Fibroblast of skin of left biceps (primary cell): Measurements from ENCODE around the gene SHISAL1.
"Not testable (repeated sequence)": the region's sequence is repeated elsewhere in the genome, so short reads cannot be mapped to it uniquely, and the experiment has no call there.

ENCODE experiments used
- DNase-seq, 2 experiments: peaks; one replicate each; pipeline ENCODE4 v3.0.0-alpha.2; 2013; ENCODE audit warnings: low read depth in 2 of 2

SHISAL1 gene

DNA sequence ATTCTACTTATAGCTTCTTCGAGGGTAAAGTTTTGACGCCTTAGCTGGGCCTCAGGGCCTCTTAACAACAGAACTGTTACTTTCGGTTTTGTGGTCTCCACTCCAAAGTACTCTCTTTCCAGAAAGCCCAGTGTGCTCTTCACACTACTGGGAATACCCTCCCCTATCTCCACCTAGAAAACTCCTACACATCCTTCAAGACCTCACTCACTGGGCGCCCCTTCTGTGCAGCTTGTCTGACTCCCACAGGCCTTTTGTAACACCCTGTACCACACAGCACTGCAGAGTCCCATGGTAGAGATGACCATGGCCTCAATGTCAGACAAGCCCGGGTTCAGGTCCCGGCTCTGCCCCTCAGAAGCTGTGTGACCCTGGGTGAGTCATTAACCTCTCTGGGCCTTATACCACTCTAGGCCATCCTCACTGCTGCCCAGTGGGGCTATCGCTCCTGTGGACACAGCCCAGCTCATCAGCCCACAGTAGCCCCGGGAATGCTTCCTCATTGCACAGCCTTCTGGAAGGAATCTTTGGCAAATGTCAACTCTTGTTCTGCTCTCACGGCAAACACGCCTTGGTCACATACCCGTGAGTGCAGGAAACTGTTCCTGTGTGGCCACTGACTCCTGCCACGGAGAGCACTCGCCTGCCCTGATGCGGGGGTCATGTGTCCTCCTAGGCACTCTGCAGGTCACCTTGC lies 51.4 kb downstream of the SHISAL1 start:
- DNase-seq = no peak

DNA sequence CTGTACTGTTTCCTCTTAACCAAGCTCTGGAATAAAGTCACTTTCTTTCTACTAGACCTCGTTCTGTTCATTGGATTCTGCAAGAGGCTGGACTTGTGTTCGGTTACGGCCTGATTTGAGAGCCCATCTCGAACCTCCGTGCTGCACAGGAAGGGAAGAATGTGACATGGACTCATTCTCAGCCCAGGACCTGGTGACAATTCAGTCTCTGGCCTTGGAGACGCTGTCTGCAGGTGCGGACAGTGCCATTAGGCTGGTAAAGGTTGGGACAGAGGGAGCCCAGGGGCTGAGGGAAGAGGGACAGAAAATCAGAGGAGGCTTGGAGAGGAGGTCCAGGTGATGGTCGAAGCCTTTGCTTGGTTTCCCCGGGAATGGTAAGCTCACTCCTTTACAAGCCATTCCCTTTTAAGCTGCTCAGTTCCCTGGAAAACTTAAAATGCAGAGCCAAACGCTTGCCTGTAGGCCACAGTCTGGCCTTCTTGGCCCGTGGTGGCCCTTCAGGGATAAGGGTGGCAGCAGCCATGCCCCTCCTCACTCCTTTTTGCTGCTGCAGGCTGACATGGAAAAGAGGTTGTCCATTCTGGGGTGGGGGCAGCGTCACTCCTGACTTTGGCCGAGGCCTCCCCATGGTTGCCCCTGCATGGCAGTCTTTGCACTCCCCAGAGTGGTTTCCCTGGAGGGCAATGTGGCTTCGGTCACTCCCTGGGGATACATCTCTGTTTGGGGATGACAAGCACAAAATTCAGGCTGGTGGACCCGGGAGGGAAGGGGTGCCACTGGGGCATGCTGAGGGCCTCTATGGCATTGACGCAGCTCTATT lies 52.3 kb downstream of the SHISAL1 start:
- no peak for DNase-seq

DNA sequence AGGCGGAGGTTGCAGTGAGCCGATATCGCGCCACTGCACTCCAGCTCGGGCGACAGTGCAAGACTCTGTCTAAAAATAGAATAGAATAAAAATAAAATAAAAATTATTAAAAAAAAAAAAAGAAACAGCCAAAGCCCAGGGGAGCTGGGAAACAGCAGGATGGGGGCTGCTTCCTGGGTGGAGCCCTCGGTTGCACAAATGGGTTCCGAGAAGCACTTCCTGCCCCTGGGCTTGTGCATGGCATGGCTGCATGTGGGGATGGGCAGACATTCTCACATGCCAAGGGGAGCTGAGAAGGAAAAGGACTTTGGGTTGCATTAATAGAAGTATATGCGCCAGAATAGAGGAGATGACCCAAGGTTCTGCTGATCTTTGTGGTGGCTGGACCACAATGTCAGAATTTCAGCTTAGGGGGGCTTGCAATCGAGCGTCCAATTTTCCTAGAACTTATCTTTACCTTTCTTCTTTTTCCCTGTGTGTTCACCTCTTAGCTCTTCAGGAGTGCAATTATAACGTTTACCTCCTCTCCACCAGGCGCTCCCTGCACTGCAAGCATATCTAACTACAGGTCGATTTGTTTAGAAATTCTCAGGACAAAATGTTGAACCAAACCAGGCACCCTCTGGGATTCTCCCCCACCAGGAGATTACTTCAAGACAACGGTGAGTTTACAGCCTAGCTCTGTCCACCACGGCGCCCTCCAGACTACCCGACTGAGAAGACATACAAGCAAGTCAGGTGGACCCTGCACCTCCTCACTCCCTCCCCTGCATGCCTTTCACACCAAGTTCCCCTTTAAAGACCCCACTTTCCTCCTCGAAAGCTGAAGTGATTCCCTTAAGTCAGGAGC lies 53.2 kb downstream of the SHISAL1 start:
- DNase-seq = no peak

GRCh38 chr22:44256556-44257485 lies 55.9 kb downstream of the SHISAL1 start:
- no peak for DNase-seq

DNA sequence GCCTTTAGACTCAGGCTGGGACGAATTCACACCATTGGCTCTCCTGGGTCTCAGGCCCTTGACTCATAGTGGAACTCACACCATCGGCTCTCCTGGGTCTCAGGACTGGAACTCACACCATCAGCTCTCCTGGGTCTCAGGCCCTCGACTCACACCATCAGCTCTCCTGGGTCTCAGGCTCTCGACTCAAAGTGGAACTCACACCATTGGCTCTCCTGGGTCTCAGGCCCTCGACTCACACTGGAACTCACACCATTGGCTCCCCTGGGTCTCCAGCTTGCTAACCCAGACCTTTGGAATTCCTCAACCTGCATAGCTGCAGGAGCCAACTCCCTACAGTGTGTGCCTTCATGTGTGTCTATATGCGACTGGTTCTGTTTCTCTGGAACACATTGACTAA lies 56.7 kb downstream of the SHISAL1 start:
- DNase-seq = no peak

GRCh38 chr22:44254811-44255210 lies 57.9 kb downstream of the SHISAL1 start:
- no peak for DNase-seq

DNA sequence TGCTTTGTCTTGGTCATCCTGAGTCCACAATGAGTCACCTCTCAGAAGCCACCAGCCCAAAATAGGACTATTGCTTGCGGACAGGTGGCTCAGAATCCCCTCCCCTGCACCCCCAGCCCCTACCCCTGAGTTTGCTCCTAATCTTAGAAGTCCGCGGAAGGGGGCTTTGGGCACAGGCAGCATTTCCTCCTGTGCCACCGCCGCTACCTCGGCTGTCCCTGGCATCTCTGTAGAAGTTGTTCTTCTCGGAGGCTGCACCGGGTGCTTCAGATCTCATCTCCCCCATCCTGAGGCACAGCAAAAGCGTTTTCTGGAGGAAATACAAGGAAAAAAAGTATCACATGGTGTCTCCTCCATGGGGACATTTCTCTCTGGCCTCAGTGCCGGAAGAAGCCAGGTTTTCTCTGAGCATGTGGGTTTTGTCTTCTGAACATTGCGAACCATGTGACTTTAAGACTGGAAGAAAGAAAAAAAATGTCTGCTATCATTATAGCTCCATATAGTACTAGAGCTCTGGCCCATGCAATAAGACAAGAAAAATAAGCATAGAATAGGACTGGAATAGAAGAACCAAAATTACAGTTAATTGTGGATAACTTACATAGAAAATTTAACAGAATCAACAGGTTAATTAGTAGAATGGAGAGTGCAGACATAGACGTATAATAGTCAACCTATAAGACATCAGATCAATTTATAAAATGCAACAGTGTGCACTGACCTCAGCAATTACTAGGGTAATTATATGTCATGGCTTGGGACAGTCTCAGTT lies 63.2 kb downstream of the SHISAL1 start:
- no peak for DNase-seq

GRCh38 chr22:44248926-44249325 lies 63.8 kb downstream of the SHISAL1 start:
- no peak for DNase-seq

DNA sequence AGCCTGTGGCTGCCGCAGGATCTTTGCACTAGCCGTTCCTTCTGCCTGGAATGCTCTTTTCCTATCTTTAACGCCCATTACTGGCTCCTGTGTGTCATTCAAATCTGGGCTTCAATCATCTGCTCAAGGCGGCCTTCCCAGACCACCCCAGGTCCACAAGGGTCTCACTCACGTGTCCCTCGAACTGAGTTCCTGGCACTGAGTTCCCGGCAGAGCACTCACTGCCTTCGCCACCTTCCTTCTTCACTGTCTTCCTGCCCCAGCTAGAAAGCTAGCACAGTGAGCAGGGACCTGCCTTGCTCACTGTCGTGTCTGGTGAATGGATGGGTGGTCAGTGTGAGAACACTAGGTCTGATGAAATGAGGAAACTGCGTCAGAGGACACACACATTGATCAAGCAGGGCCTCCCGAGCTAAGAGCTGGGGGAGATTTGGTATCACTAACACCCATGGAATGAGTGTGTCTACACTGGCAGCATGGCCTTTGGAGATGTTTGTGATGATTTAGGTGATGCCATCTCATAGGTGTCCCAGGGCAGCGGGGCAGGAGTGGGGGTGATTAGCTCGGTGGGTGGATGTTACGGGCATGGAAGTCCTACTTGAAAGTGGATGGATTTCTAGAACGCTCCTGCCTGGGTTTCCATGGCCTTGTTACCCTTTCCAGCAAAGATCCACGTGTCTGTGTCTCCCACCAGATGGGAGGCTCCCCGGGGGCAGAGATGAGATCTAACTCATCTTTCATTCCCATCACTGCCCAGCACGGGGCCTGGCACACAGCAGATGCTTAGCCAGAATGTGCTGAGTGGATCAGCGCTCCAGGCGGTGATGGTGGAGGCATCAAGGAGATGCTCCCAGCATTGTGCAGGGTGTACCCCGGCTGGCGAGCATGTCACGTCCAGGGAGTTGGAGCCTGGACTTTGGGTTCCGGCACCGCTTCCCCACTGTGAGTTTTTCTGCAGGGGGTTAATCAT lies 64.5 kb downstream of the SHISAL1 start:
- no peak for DNase-seq

GRCh38 chr22:44247346-44247745 lies 65.4 kb downstream of the SHISAL1 start:
- DNase-seq = no peak

GRCh38 chr22:44246615-44247326 lies 66.0 kb downstream of the SHISAL1 start:
- DNase-seq = no peak

DNA sequence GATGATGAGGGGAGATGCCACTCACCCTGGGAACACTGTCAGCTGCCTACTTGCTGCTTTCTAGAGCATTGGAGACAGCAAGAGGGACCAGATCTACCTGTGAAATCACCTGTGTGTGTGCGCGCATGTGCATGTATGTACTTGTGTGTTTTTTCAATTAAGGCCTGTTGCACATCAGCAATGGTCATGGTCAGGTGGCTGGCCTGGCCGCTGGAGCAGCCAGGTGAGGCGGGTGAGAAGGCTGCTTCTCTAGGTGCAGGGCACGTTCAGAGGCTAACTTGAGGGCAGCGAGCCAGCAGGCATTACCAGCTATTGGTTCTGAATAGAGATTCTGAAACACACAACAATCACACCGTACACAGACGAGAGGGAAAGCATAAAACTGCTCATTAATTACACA lies 66.9 kb downstream of the SHISAL1 start:
- no peak for DNase-seq

DNA sequence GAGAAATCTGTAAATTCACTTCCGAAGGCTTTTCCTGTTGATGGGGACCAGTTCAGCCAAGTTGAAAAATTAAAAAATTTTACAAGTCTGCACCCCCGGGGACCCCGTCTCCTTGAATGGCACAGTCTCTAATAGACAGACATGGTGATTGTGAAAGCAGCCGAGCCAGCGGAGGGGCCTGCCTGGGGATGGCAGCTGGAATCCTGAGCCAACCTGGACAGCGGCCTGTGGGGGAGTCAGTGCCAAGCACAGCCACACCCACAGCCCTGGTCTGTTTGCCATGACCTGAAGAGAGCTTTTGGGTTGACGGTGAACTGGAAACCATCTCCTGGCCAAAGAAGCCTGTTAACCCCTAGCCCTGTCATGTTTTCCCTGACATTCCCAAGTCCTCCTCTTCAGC lies 67.3 kb downstream of the SHISAL1 start:
- no peak for DNase-seq

DNA sequence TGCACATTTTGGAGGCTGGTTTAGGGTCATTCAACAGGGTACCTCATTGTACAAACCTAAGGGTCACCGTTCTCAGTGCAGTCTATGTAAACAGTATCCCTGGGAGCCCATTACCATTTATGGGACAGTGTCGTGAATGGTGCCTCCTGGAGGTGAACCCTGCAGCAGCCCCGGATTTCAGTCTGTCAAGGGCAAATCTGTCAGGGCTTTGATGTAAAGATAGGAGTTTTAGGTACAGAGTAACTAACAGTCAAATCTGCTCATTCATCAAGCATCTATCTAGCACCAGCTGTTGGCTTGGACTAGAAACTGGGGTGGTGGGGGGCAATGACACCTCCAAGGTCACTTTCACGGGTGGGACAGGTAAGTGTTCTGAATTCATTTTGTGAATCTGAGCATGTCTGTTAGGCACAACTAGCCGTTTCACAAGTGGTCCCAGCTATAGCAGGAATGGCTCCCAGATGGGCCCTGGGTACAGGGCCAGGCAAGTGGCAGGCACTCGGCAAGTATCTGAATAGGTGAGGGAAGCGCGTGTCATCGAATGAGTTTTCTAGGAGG lies 68.4 kb downstream of the SHISAL1 start:
- DNase-seq = no peak

DNA sequence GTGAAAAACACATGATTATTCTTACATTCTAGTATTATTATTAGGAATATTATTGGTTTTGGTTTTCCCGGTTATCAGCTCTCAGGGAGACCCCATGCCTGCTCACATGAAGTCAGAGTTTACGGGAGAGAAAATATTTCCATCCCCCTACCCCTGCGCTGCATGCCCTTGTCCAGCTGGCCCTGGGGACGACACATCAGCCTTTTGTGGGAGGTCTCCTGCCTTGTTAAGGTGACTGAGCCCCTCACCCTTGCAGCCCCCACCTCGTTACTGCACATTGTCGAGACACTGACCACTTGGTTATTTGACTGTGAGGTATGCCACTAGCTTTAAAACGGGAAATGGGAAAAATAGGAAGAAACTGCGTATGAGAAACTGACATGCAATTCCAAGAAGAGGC lies 69.0 kb downstream of the SHISAL1 start:
- no peak for DNase-seq

GRCh38 chr22:44242946-44243724 lies 69.6 kb downstream of the SHISAL1 start:
- no peak for DNase-seq

- not testable (repeated sequence) for DNase-seq
Observed at GRCh38 chr22:44241121-44241520, 71.6 kb downstream of the SHISAL1 start.

DNA sequence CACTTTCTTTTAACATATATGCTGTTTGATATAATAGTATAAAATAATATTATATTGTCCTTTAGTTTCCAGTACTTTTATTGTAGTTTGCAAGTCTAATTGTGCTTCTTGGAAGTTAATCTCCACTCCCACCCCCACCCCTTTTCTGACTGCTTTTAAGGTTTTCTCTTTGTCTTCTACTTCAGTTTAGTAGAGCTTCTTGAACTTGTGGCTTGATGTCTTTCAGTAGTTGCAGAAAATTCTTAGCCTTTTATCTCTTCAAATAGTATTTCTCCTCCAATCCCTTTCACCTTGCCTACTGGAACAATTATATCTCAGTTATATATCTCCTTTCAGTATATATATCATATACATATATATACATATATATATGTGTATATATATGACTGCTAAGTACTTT lies 75.5 kb downstream of the SHISAL1 start:
- no peak for DNase-seq
